ENCODE data around the gene SEC16B.

- TF ChIP-seq CTCF (IDR thresholded peaks at IDR 0.05 in 4 of 5, conservative IDR thresholded peaks at IDR 0.05 in 1 of 5) = no peak
- TF ChIP-seq POLR2A (IDR thresholded peaks at IDR 0.05) = no peak
Measured at GRCh38 chr1:177950506-177950905, 19.4 kb downstream of the SEC16B start.

Data from gastrocnemius medialis (tissue), 4 donors.